Muscle layer of colon (tissue), 2 donors: ENCODE measurements around the gene ZSWIM5.
"Not testable (repeated sequence)": the region's sequence is repeated elsewhere in the genome, so short reads cannot be mapped to it uniquely, and the experiment has no call there.

Source experiments
- H3K27ac ChIP-seq: one replicate; pipeline ENCODE4 v1.7.0; 2013; ENCODE audit warnings: low read depth, mild to moderate bottlenecking, low read length, moderate library complexity
- H3K27me3 ChIP-seq, 2 donors: one replicate each; pipeline ENCODE4 v1.7.0; 2013; ENCODE audit warnings: low read length in 2 of 2, mild to moderate bottlenecking in 2 of 2; ENCODE audit not compliant: insufficient read depth in 2 of 2, control insufficient read depth in 1 of 2
- H3K36me3 ChIP-seq: one replicate; pipeline ENCODE4 v1.7.0; 2013; ENCODE audit warnings: mild to moderate bottlenecking, low read length; ENCODE audit not compliant: insufficient read depth
- H3K4me1 ChIP-seq: one replicate; pipeline ENCODE4 v1.7.0; 2013; ENCODE audit warnings: mild to moderate bottlenecking, low read length; ENCODE audit not compliant: insufficient read depth
- H3K4me3 ChIP-seq, 2 donors: one replicate each; pipeline ENCODE4 v1.7.0; 2013; ENCODE audit warnings: low read length in 2 of 2, low read depth in 1 of 2, mild to moderate bottlenecking in 1 of 2, moderate library complexity in 1 of 2
- H3K9ac ChIP-seq: one replicate; pipeline ENCODE4 v1.7.0; 2013; ENCODE audit warnings: low read length
- H3K9me3 ChIP-seq: one replicate; pipeline ENCODE4 v1.7.0; 2013; ENCODE audit warnings: mild to moderate bottlenecking, low read length
- donor health status: abdominal sarcoma.
- donor health status: Adenocarcinoma of cecum.

ZSWIM5 gene

DNA sequence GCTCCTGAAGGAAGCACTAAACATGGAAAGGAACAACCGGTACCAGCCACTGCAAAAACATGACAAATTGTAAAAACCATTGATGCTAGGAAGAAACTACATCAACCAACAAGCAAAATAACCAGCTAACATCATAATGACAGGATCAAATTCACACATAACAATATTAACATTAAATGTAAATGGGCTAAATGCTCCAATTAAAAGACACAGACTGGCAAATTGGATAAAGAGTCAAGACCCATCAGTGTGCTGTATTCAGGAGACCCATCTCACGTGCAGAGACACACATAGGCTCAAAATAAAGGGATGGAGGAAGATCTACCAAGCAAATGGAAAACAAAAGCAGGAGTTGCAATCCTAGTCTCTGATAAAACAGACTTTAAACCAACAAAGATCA is 42.1 kb downstream of the ZSWIM5 start:
- H3K9ac ChIP-seq, H3K36me3 ChIP-seq, H3K27ac ChIP-seq, H3K27me3 ChIP-seq, H3K4me3 ChIP-seq, H3K4me1 ChIP-seq, H3K9me3 ChIP-seq: not testable (repeated sequence)

GRCh38 chr1:45163111-45163510 is 43.3 kb downstream of the ZSWIM5 start:
- not testable (repeated sequence) for H3K27me3 ChIP-seq, H3K4me1 ChIP-seq, H3K36me3 ChIP-seq, H3K27ac ChIP-seq, H3K4me3 ChIP-seq, H3K9me3 ChIP-seq, H3K9ac ChIP-seq

GRCh38 chr1:45162041-45163035 is 44.1 kb downstream of the ZSWIM5 start:
- not testable (repeated sequence) for H3K4me1 ChIP-seq, H3K36me3 ChIP-seq, H3K4me3 ChIP-seq, H3K9ac ChIP-seq, H3K27me3 ChIP-seq, H3K27ac ChIP-seq, H3K9me3 ChIP-seq

- Histone ChIP-seq H3K9me3 (no peaks in the 10 kb centered on the region), H3K9ac (no peak overlapping the region), H3K27ac (no peak overlapping the region), H3K4me1 (no peaks in the 10 kb centered on the region), H3K27me3 (no peaks in the 10 kb centered on the region), H3K36me3 (no peaks in the 10 kb centered on the region), H3K4me3 (no peak overlapping the region)
Observed at GRCh38 chr1:45155957-45156356, 50.4 kb downstream of the ZSWIM5 start.

- Histone ChIP-seq H3K36me3 (no peaks in the 10 kb centered on the region), H3K9me3 (no peaks in the 10 kb centered on the region), H3K9ac (no peak overlapping the region), H3K4me1 (no peaks in the 10 kb centered on the region), H3K27me3 (no peaks in the 10 kb centered on the region), H3K4me3 (no peak overlapping the region), H3K27ac (no peak overlapping the region)
Observed at GRCh38 chr1:45155423-45155822, 51.0 kb downstream of the ZSWIM5 start.

DNA sequence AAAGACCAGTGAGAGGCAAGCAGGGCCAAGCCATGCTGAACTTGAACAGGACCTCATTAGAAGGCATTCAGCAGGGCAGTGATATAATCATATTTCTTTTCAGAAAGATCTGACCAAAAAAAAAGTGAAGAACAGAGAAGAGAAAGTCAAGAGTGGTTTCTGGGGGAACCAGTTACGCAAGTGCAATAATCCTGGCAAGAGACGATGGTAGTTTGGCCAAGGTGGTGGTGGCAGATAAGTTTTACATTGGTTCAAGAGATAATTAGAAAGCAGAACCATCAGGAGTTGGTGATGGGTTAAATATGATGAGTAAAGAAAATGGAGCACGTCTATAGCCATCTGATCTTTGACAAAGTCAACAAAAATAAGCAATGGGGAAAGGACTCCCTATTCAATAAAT is 54.3 kb downstream of the ZSWIM5 start:
- Histone ChIP-seq H3K4me1 (no peaks in the 10 kb centered on the region), H3K27me3 (no peaks in the 10 kb centered on the region), H3K9ac (no peak overlapping the region), H3K27ac (no peak overlapping the region), H3K36me3 (no peaks in the 10 kb centered on the region), H3K4me3 (no peak overlapping the region), H3K9me3 (no peaks in the 10 kb centered on the region)

DNA sequence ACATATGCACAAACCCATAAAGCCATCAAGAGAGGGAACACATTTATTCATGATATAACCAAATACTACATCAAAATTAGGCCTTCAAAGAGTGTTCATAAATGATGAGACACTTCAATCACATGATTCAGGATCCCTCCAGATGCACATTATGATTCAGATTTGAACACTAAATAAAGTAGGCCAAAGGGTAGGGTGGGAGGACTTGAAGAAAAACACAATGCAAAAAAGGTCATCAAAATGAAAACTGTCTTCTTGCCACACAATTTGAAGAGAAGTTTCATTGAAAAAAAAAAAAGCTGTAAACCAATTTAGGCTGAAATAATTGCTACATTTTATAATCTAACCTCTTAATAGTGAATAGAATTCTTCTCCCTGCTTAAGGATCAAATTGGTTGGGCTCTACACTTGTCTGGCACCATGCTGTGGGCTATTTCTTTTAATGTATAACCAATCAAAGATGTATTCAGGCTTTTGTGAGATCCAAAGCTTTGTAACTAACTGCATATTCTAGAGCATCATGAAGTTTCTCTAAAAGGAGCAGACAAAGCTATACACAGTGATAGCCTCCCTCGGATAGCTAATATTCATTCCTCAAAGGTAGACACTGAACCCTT is 58.1 kb downstream of the ZSWIM5 start:
- Histone ChIP-seq H3K27ac (no peak overlapping the region), H3K4me3 (no peak overlapping the region), H3K36me3 (no peaks in the 10 kb centered on the region), H3K9me3 (no peaks in the 10 kb centered on the region), H3K27me3 (no peaks in the 10 kb centered on the region), H3K4me1 (no peaks in the 10 kb centered on the region), H3K9ac (no peak overlapping the region)

- no peak overlapping the region for H3K9ac ChIP-seq
- H3K4me1 ChIP-seq, result no peaks in the 10 kb centered on the region
- H3K4me3 ChIP-seq, result no peak overlapping the region
- H3K27ac ChIP-seq, result no peak overlapping the region
- no peaks in the 10 kb centered on the region for H3K36me3 ChIP-seq
- H3K9me3 ChIP-seq, result no peaks in the 10 kb centered on the region
- H3K27me3 ChIP-seq, result no peaks in the 10 kb centered on the region
Observed at GRCh38 chr1:45146833-45147232, 59.6 kb downstream of the ZSWIM5 start.

DNA sequence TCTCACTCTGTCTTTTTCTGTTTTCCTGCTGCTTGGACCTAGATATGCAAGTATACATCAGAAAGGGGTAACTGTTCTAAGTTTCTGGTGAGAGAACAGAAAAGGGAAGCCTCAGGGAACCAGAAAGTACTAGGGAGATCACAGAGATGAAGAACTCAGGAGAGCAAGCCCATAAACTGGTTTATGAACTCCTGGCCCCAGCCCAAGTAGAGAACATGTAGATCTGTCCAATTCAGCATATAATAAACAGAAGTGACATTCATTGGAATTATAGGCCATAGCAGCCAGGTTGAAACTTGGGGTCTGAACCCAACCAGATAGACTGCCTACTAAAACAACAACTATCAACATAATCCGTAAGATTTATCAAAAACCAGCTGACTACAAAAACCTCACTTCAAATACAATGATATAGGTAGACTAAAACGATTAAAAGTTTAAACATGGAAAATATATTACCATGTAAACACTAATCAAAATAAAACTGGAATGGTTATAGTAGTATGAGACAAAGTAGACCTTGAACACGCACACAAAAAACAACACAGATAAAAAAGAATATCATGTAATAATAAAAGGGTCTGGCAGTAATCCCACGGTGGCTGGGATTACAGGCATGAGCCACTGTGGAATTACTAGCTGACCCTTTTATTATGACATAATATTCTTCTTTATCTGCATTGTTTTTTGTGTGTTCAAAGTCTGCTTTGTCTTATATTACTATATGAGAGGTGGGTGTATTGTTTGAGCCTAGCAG is 65.0 kb downstream of the ZSWIM5 start:
- H3K27me3 ChIP-seq, result no peaks in the 10 kb centered on the region
- H3K4me1 ChIP-seq, result peaks cover 6% of the 10 kb centered on the region
- H3K36me3 ChIP-seq, result no peaks in the 10 kb centered on the region
- H3K9me3 ChIP-seq, result no peaks in the 10 kb centered on the region
- H3K4me3 ChIP-seq, result no peak overlapping the region
- H3K9ac ChIP-seq, result no peak overlapping the region
- H3K27ac ChIP-seq, result no peak overlapping the region

- Histone ChIP-seq H3K27me3 (no peaks in the 10 kb centered on the region), H3K9me3 (no peaks in the 10 kb centered on the region), H3K4me3 (no peak overlapping the region)
Observed at GRCh38 chr1:45136984-45137383, 69.4 kb downstream of the ZSWIM5 start.

DNA sequence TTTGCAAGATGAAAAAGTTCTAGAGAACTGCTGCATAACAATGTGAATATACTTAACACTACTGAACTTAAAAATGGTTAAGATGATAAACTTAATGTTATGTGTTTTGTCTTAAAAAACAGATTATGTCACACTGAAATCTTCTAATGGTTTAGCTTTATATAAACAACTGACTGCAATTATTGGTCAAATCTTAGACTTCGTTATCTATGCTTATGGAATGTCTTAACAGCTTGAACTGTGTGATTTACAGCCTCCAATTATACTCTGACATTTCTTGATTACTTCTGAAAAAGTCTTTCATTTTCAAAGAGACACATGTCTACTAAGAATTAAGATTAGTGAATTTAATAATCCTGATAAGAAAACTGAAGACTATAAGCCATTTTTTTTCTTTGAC is 71.1 kb downstream of the ZSWIM5 start:
- H3K9me3 ChIP-seq, result no peaks in the 10 kb centered on the region
- no peak overlapping the region for H3K4me3 ChIP-seq
- no peaks in the 10 kb centered on the region for H3K27me3 ChIP-seq
- H3K36me3 ChIP-seq, result no peaks in the 10 kb centered on the region
- H3K27ac ChIP-seq, result no peak overlapping the region
- H3K4me1 ChIP-seq, result no peaks in the 10 kb centered on the region
- H3K9ac ChIP-seq, result no peak overlapping the region

More at GRCh38 chr1:45136984-45137383, 69.4 kb downstream of the ZSWIM5 start:
- no peak overlapping the region for H3K27ac ChIP-seq
- no peaks in the 10 kb centered on the region for H3K36me3 ChIP-seq
- peaks cover 6% of the 10 kb centered on the region for H3K4me1 ChIP-seq
- no peak overlapping the region for H3K9ac ChIP-seq
